GM12891 (cell line): ENCODE results near the gene GNAO1.

Source experiments
- PAX5 ChIP-seq: IDR thresholded peaks from 2 replicates; pipeline ENCODE4 v1.6.1; 2011; ENCODE audit warnings: low read length, moderate library complexity, mild to moderate bottlenecking; ENCODE audit not compliant: insufficient read depth, severe bottlenecking
- POLR2A ChIP-seq: IDR thresholded peaks from 2 replicates; pipeline ENCODE4 v1.6.1; 2011; ENCODE audit warnings: low read depth, low read length, control low read depth
- POLR2AphosphoS5 ChIP-seq: IDR thresholded peaks from 2 replicates; pipeline ENCODE4 v1.6.1; 2011; ENCODE audit warnings: low read depth, low read length, control low read depth
- POU2F2 ChIP-seq: IDR thresholded peaks from 2 replicates; pipeline ENCODE4 v1.6.1; 2011; ENCODE audit warnings: low read depth, mild to moderate bottlenecking, control low read depth, low read length, moderate library complexity
- SPI1 ChIP-seq: IDR thresholded peaks from 2 replicates; pipeline ENCODE4 v1.6.1; 2011; ENCODE audit warnings: low read depth, low read length, control low read depth
- TAF1 ChIP-seq: IDR thresholded peaks from 2 replicates; pipeline ENCODE4 v1.6.1; 2011; ENCODE audit warnings: low read depth, low read length, control low read depth

GRCh38 chr16:56261656-56262055 is 70.4 kb downstream of the GNAO1 start:
- TF ChIP-seq POLR2A (no peak), POLR2AphosphoS5 (no peak), TAF1 (no peak), POU2F2 (no peak), SPI1 (no peak), PAX5 (no peak)
